HG03097 (cell line): ENCODE measurements around the gene COMMD9.

Experiments
- ATAC-seq: cut with Tn5 transposase; IDR thresholded peaks from one replicate; pipeline ENCODE4 v1.9.1; 2021; ENCODE audit not compliant: unreplicated experiment, low FRiP score

Gene COMMD9

GRCh38 chr11:36258730-36259360, 30.4 kb downstream of the COMMD9 start:
- ATAC-seq: no peak

GRCh38 chr11:36257351-36257750, 31.9 kb downstream of the COMMD9 start:
- no peak for ATAC-seq

GRCh38 chr11:36254713-36255112, 34.5 kb downstream of the COMMD9 start:
- no peak for ATAC-seq

GRCh38 chr11:36253238-36253637, 36.0 kb downstream of the COMMD9 start:
- ATAC-seq: no peak

- no peak for ATAC-seq
Measured at GRCh38 chr11:36251823-36252222, 37.4 kb downstream of the COMMD9 start.

GRCh38 chr11:36249246-36249645, 40.0 kb downstream of the COMMD9 start:
- ATAC-seq: no peak

- ATAC-seq: no peak
Measured at GRCh38 chr11:36248436-36248835, 40.8 kb downstream of the COMMD9 start.

GRCh38 chr11:36247493-36247892, 41.7 kb downstream of the COMMD9 start:
- no peak for ATAC-seq

GRCh38 chr11:36243641-36244040, 45.6 kb downstream of the COMMD9 start:
- ATAC-seq: no peak

- ATAC-seq: no peak
Measured at GRCh38 chr11:36241497-36241896, 47.7 kb downstream of the COMMD9 start.

GRCh38 chr11:36240801-36241200, 48.4 kb downstream of the COMMD9 start:
- ATAC-seq: no peak

- no peak for ATAC-seq
Measured at GRCh38 chr11:36240173-36240572, 49.1 kb downstream of the COMMD9 start.

- no peak for ATAC-seq
Measured at GRCh38 chr11:36239636-36240035, 49.6 kb downstream of the COMMD9 start.

- no peak for ATAC-seq
Measured at GRCh38 chr11:36238881-36239280, 50.3 kb downstream of the COMMD9 start.

- no peak for ATAC-seq
Measured at GRCh38 chr11:36238036-36238631, 51.1 kb downstream of the COMMD9 start.

GRCh38 chr11:36237391-36237790, 51.8 kb downstream of the COMMD9 start:
- no peak for ATAC-seq

- no peak for ATAC-seq
Measured at GRCh38 chr11:36235750-36236149, 53.5 kb downstream of the COMMD9 start.

- ATAC-seq: no peak
Measured at GRCh38 chr11:36234825-36235224, 54.4 kb downstream of the COMMD9 start.

GRCh38 chr11:36233204-36233603, 56.0 kb downstream of the COMMD9 start:
- ATAC-seq: no peak

GRCh38 chr11:36230779-36231699, 58.2 kb downstream of the COMMD9 start:
- no peak for ATAC-seq

- no peak for ATAC-seq
Measured at GRCh38 chr11:36229091-36229705, 60.0 kb downstream of the COMMD9 start.
